Activated naive CD4-positive, alpha-beta T cell treated with anti-CD3 and anti-CD28 coated beads for 36 hours (primary cell): ENCODE results near the gene CROT. TPM values are rescaled to one million over a fixed set of nuclear protein-coding genes. Genes with fewer than 3 reads are reported as not detected.

Source experiments
- CTCF ChIA-PET: fragments of 350-600 bp; sonication (Branson Sonifier 250); formaldehyde crosslinking; loops from one replicate; lab custom pipeline; 2021; ENCODE audit warnings: antibody characterized with exemption; lab: Charles Lee
- DNase-seq: peaks from one replicate; pipeline ENCODE4 v3.0.0-alpha.2; 2020
- H3K27ac Mint-ChIP-seq: one replicate; pipeline ENCODE4 v1.8.0; 2021; ENCODE audit warnings: mild to moderate bottlenecking, mixed read lengths
- H3K27me3 Mint-ChIP-seq: one replicate; pipeline ENCODE4 v1.8.0; 2021; ENCODE audit warnings: low read depth, mixed read lengths
- H3K36me3 Mint-ChIP-seq: one replicate; pipeline ENCODE4 v1.8.0; 2021; ENCODE audit warnings: low read depth, mixed read lengths
- H3K4me1 Mint-ChIP-seq: one replicate; pipeline ENCODE4 v1.8.0; 2021; ENCODE audit warnings: low read depth, mixed read lengths
- H3K4me3 Mint-ChIP-seq: one replicate; pipeline ENCODE4 v1.8.0; 2021; ENCODE audit warnings: mild to moderate bottlenecking, moderate library complexity, mixed read lengths
- H3K9me3 Mint-ChIP-seq: one replicate; pipeline ENCODE4 v1.8.0; 2021; ENCODE audit warnings: mixed read lengths
- intact Hi-C: fragments of 100-400 bp; cut with micrococcal nuclease; formaldehyde crosslinking; loops from one replicate; pipeline ENCODE4 v1.15.1; 2023
- total RNA-seq, 2 experiments: library from RNA; stranded (reverse); gene quantifications; one replicate each; pipeline ENCODE4 v1.2.3, GENCODE V29; 2021

The CROT gene
- total RNA-seq, 2 experiments from 2014 or later = 6.0 to 6.1 TPM

- DNase-seq = no peak
- no peaks in the 10 kb centered on the region for H3K4me1 Mint-ChIP-seq
- no peak overlapping the region for H3K27ac Mint-ChIP-seq
- CTCF ChIA-PET = no interaction called here
- no peak overlapping the region for H3K4me3 Mint-ChIP-seq
- no peaks in the 10 kb centered on the region for H3K9me3 Mint-ChIP-seq
- peaks cover 4% of the 10 kb centered on the region for H3K27me3 Mint-ChIP-seq
- H3K36me3 Mint-ChIP-seq = no peaks in the 10 kb centered on the region
- intact Hi-C loops = no loop called here
Measured at GRCh38 chr7:87426160-87426559, 80.7 kb downstream of the CROT start.

GRCh38 chr7:87427288-87427687, 81.8 kb downstream of the CROT start:
- H3K4me1 Mint-ChIP-seq = no peaks in the 10 kb centered on the region
- no peak for DNase-seq
- CTCF ChIA-PET = no interaction called here
- intact Hi-C loops = no loop called here
- H3K27me3 Mint-ChIP-seq = peaks cover 6% of the 10 kb centered on the region
- no peak overlapping the region for H3K27ac Mint-ChIP-seq
- no peaks in the 10 kb centered on the region for H3K9me3 Mint-ChIP-seq
- H3K4me3 Mint-ChIP-seq = no peak overlapping the region
- no peaks in the 10 kb centered on the region for H3K36me3 Mint-ChIP-seq

GRCh38 chr7:87432536-87432935, 87.1 kb downstream of the CROT start:
- Mint-ChIP-seq H3K27me3 (peaks cover 6% of the 10 kb centered on the region), H3K4me3 (no peak overlapping the region), H3K27ac (no peak overlapping the region), H3K36me3 (no peaks in the 10 kb centered on the region), H3K9me3 (no peaks in the 10 kb centered on the region), H3K4me1 (no peaks in the 10 kb centered on the region)
- intact Hi-C loops = no loop called here
- DNase-seq = no peak
- CTCF ChIA-PET = no interaction called here

GRCh38 chr7:87435546-87435945, 90.1 kb downstream of the CROT start:
- no peak overlapping the region for H3K4me3 Mint-ChIP-seq
- H3K27me3 Mint-ChIP-seq = peaks cover 2% of the 10 kb centered on the region
- no peak for DNase-seq
- H3K4me1 Mint-ChIP-seq = no peaks in the 10 kb centered on the region
- intact Hi-C loops = no loop called here
- CTCF ChIA-PET = interaction anchor here (0.6 to 1.0 kb wide), 2 partner anchors 97 to 123 kb away, joined by 3 read pairs; no protein-coding TSS in a partner anchor
- H3K36me3 Mint-ChIP-seq = no peaks in the 10 kb centered on the region
- H3K27ac Mint-ChIP-seq = no peak overlapping the region
- no peaks in the 10 kb centered on the region for H3K9me3 Mint-ChIP-seq

- no peaks in the 10 kb centered on the region for H3K36me3 Mint-ChIP-seq
- H3K9me3 Mint-ChIP-seq = no peaks in the 10 kb centered on the region
- no peak for DNase-seq
- intact Hi-C loops = no loop called here
- H3K27ac Mint-ChIP-seq = no peak overlapping the region
- peaks cover 2% of the 10 kb centered on the region for H3K27me3 Mint-ChIP-seq
- CTCF ChIA-PET = interaction anchor here (0.9 kb wide), 1 partner anchor 504 kb away, joined by 3 read pairs; no protein-coding TSS in a partner anchor
- H3K4me3 Mint-ChIP-seq = no peak overlapping the region
- no peaks in the 10 kb centered on the region for H3K4me1 Mint-ChIP-seq
Measured at GRCh38 chr7:87445897-87446296, 100.4 kb downstream of the CROT start.

- H3K9me3 Mint-ChIP-seq = no peaks in the 10 kb centered on the region
- H3K4me3 Mint-ChIP-seq = no peak overlapping the region
- intact Hi-C loops = no loop called here
- peaks cover 6% of the 10 kb centered on the region for H3K27me3 Mint-ChIP-seq
- CTCF ChIA-PET = no interaction called here
- no peak overlapping the region for H3K27ac Mint-ChIP-seq
- H3K36me3 Mint-ChIP-seq = no peaks in the 10 kb centered on the region
- no peak for DNase-seq
- H3K4me1 Mint-ChIP-seq = no peaks in the 10 kb centered on the region
Measured at GRCh38 chr7:87447116-87447635, 101.7 kb downstream of the CROT start.

- intact Hi-C loops = no loop called here
- Mint-ChIP-seq H3K27me3 (peaks cover 6% of the 10 kb centered on the region), H3K27ac (no peak overlapping the region), H3K36me3 (no peaks in the 10 kb centered on the region), H3K4me3 (no peak overlapping the region), H3K4me1 (no peaks in the 10 kb centered on the region), H3K9me3 (no peaks in the 10 kb centered on the region)
- no peak for DNase-seq
- CTCF ChIA-PET = no interaction called here
Measured at GRCh38 chr7:87448388-87448787, 102.9 kb downstream of the CROT start.

Other genes starting within 250 kb of the CROT start
- gene DMTF1, start 193.2 kb upstream of the CROT start, total RNA-seq = 10 to 100 TPM; 43.6 to 49.8 TPM
- 10 to 100 TPM; 50.4 to 53.1 TPM for gene TMEM243, start 125.9 kb upstream of the CROT start, total RNA-seq
- gene ABCB4, start 130.0 kb downstream of the CROT start, total RNA-seq = not detected